Endothelial cell of umbilical vein (primary cell): ENCODE results near the gene LMBR1L. TPM values are rescaled to one million over a fixed set of nuclear protein-coding genes. Genes with fewer than 3 reads are reported as not detected.

ENCODE experiments used
- BruUV-seq: library from RNA; stranded (reverse); fragments of 400-500 nt; replicated peaks from 2 replicates; lab custom pipeline; 2021; lab: Mats Ljungman, UMichigan
- CTCF ChIA-PET: fragments of 300-600, 350-600 bp; sonication (Branson Sonifier 250); formaldehyde crosslinking; loops from one replicate; lab custom pipeline; 2021; ENCODE audit warnings: antibody characterized with exemption, inconsistent platforms; lab: Charles Lee
- POLR2A ChIA-PET: fragments of 300-600, 350-600 bp; sonication (Branson Sonifier 250); formaldehyde crosslinking; loops from one replicate; lab custom pipeline; 2021; ENCODE audit warnings: antibody characterized with exemption, inconsistent platforms; lab: Charles Lee
- DNase-seq: peaks from one replicate; pipeline ENCODE4 v3.0.0-alpha.2; 2011; ENCODE audit warnings: low read depth, low spot score
- FAIRE-seq: peaks from 2 replicates; lab custom pipeline; 2011; peaks lifted over from hg19 to GRCh38; lab: Jason Lieb, UNC
- H2AFZ ChIP-seq: 2 replicates; pipeline ENCODE4 v1.6.0; 2012; ENCODE audit warnings: low read depth, low read length, control low read depth, inconsistent platforms
- H3K27ac ChIP-seq: 2 replicates; pipeline ENCODE4 v1.5.1; 2011; ENCODE audit warnings: low read depth, mild to moderate bottlenecking, control low read depth, low read length, moderate library complexity; ENCODE audit not compliant: insufficient read depth
- H3K27me3 ChIP-seq, 2 experiments: 2 replicates each; pipeline versions ENCODE4 v1.6.0 to v1.6.1; 2011; ENCODE audit warnings: low read length in 2 of 2, mixed read lengths in 1 of 2; ENCODE audit not compliant: control insufficient read depth in 2 of 2, insufficient read depth in 2 of 2
- H3K36me3 ChIP-seq, 2 experiments: 2 replicates in 1 of 2; 3 replicates in 1 of 2; pipeline ENCODE4 v1.5.1; 2011; ENCODE audit warnings: low read length in 2 of 2, mild to moderate bottlenecking in 1 of 2, moderate library complexity in 1 of 2; ENCODE audit not compliant: control insufficient read depth in 2 of 2, insufficient read depth in 2 of 2; ENCODE audit errors: extremely low read depth in 1 of 2
- H3K4me1 ChIP-seq: 3 replicates; pipeline ENCODE4 v1.5.1; 2011; ENCODE audit warnings: mild to moderate bottlenecking, low read length; ENCODE audit not compliant: control insufficient read depth, insufficient read depth; ENCODE audit errors: extremely low read depth
- H3K4me2 ChIP-seq: 2 replicates; pipeline ENCODE4 v1.6.1; 2011; ENCODE audit warnings: low read length, control low read depth, mixed read lengths; ENCODE audit not compliant: insufficient read depth
- H3K4me3 ChIP-seq, 3 experiments: fragments of 200-600 bp in 1 of 3; sonication (generic), shearing (Covaris generic) in 1 of 3; replicated peaks in 1 of 3; 2 replicates each; pipeline ENCODE4 v1.5.1; 2011 to 2016; ENCODE audit warnings: control low read depth in 3 of 3, low read length in 3 of 3, mild to moderate bottlenecking in 2 of 3, inconsistent platforms in 1 of 3, low read depth in 1 of 3, moderate library complexity in 1 of 3; ENCODE audit not compliant: insufficient read depth in 1 of 3
- H3K79me2 ChIP-seq: 2 replicates; pipeline ENCODE4 v1.6.0; 2012; ENCODE audit warnings: low read length, inconsistent platforms; ENCODE audit not compliant: control insufficient read depth, insufficient read depth
- H3K9ac ChIP-seq: replicated peaks from 2 replicates; pipeline ENCODE3; 2011; ENCODE audit warnings: low read length, control low read depth; ENCODE audit not compliant: insufficient read depth; ENCODE audit errors: extremely low read depth
- H3K9me1 ChIP-seq: replicated peaks from 3 replicates; pipeline ENCODE4 v1.6.0; 2011; ENCODE audit warnings: mild to moderate bottlenecking, low read length; ENCODE audit not compliant: control insufficient read depth, insufficient read depth; ENCODE audit errors: extremely low read depth
- H3K9me3 ChIP-seq: replicated peaks from 2 replicates; pipeline ENCODE4 v1.5.1; 2012; ENCODE audit warnings: low read length, inconsistent platforms; ENCODE audit not compliant: control insufficient read depth, insufficient read depth
- H4K20me1 ChIP-seq: replicated peaks from 2 replicates; pipeline ENCODE3; 2011; ENCODE audit warnings: mild to moderate bottlenecking, low read length; ENCODE audit not compliant: control insufficient read depth, insufficient read depth; ENCODE audit errors: extremely low read depth
- CTCF ChIP-seq, 2 donors: IDR thresholded peaks; 1 replicate in 1 of 2; 2 replicates in 1 of 2; pipeline ENCODE4 v1.5.1; 2011; ENCODE audit warnings: low read length in 2 of 2, mild to moderate bottlenecking in 2 of 2, moderate library complexity in 2 of 2, control low read depth in 1 of 2, inconsistent platforms in 1 of 2, low read depth in 1 of 2; ENCODE audit not compliant: insufficient read depth in 1 of 2; ENCODE audit errors: extremely low read depth in 1 of 2
- EZH2 ChIP-seq: IDR thresholded peaks from 2 replicates; pipeline ENCODE4 v1.6.1; 2012; ENCODE audit warnings: borderline replicate concordance, low read depth, mild to moderate bottlenecking, moderate library complexity, low read length, inconsistent platforms; ENCODE audit not compliant: severe bottlenecking
- FOS ChIP-seq: IDR thresholded peaks from 2 replicates; pipeline ENCODE4 v1.6.1; 2011; ENCODE audit warnings: mild to moderate bottlenecking, low read length, moderate library complexity, borderline replicate concordance; ENCODE audit not compliant: insufficient read depth
- GATA2 ChIP-seq: IDR thresholded peaks from 2 replicates; pipeline ENCODE4 v1.7.0; 2011; ENCODE audit warnings: low read depth, mild to moderate bottlenecking, moderate library complexity, mixed read lengths, low read length; ENCODE audit not compliant: insufficient read length, insufficient read depth
- JUN ChIP-seq: IDR thresholded peaks from 2 replicates; pipeline ENCODE4 v1.6.1; 2011; ENCODE audit warnings: borderline replicate concordance, low read depth; ENCODE audit not compliant: insufficient read length, insufficient read depth
- MAX ChIP-seq: IDR thresholded peaks from 2 replicates; pipeline ENCODE4 v1.6.1; 2011; ENCODE audit not compliant: insufficient read depth, insufficient read length
- MYC ChIP-seq: IDR thresholded peaks from one replicate; pipeline ENCODE4 v1.6.1; 2011; ENCODE audit warnings: mild to moderate bottlenecking, low read depth, low read length
- POLR2A ChIP-seq: IDR thresholded peaks from 2 replicates; pipeline ENCODE4 v1.6.1; 2012; ENCODE audit warnings: low read depth, mild to moderate bottlenecking, control low read depth, low read length
- POLR2AphosphoS5 ChIP-seq: IDR thresholded peaks from 2 replicates; pipeline ENCODE4 v1.6.1; 2012; ENCODE audit warnings: low read depth, mild to moderate bottlenecking, control low read depth, low read length, moderate library complexity; ENCODE audit not compliant: insufficient read depth
- dilution Hi-C: fragments of 300-500 bp; cut with MboI; formaldehyde crosslinking; loops from one replicate; pipeline ENCODE4 v1.15.0; 2019; ENCODE audit warnings: low sequenced_read_pairs; ENCODE audit not compliant: extremely low pct_ligation_motif_present
- intact Hi-C: fragments of 100-400 bp; cut with micrococcal nuclease; formaldehyde crosslinking; loops from one replicate; pipeline ENCODE4 v1.10.0; 2022
- polyA plus RNA-seq, 4 experiments: library from polyadenylated mRNA; depleted of rRNA in 3 of 4; stranded (reverse) in 3 of 4; unstranded in 1 of 4; fragments of >200 nt; gene quantifications; 2 replicates each; pipeline versions ENCODE4 v1.2.1 to v1.2.3, GENCODE V29; 2011 to 2012; ENCODE audit warnings: missing spikeins in 1 of 4
- total RNA-seq: library from RNA; stranded (reverse); gene quantifications from 2 replicates; pipeline ENCODE4 v1.2.3, GENCODE V29; 2021

The LMBR1L gene
- total and polyA plus RNA-seq, 2 donors (not counting 3 experiments of a cell fraction or from before 2014, with no cell fraction given), result 78.3 to 106 TPM

- H3K27me3 ChIP-seq, result no peaks in the 10 kb centered on the region
- DNase-seq (no peak), FAIRE-seq (no peak)
- CTCF ChIA-PET, result no interaction called here
- H3K4me1 ChIP-seq, result peaks cover 16% of the 10 kb centered on the region
- no TSS peak for BruUV-seq
- peaks cover 54% of the 10 kb centered on the region for H3K79me2 ChIP-seq
- no peak overlapping the region for H3K4me3 ChIP-seq
- H3K36me3 ChIP-seq, result peaks cover 42 to 80% of the 10 kb centered on the region in 2 experiments
- peaks cover 2% of the 10 kb centered on the region for H4K20me1 ChIP-seq
- TF ChIP-seq FOS, result no peak
- TF ChIP-seq GATA2, result no peak
- no peak for TF ChIP-seq MAX
- H3K9ac ChIP-seq, result no peak overlapping the region
- intact Hi-C loops, result no loop called here
- no peak overlapping the region for H3K4me2 ChIP-seq
- POLR2A ChIA-PET, result no interaction called here
- dilution Hi-C loops, result no loop called here
- no peak overlapping the region for H2AFZ ChIP-seq
- H3K9me3 ChIP-seq, result no peaks in the 10 kb centered on the region
- H3K9me1 ChIP-seq, result no peaks in the 10 kb centered on the region
- no peak overlapping the region for H3K27ac ChIP-seq
Measured at GRCh38 chr12:49051373-49051764, 59.3 kb downstream of the LMBR1L start.

GRCh38 chr12:49050507-49051372 is 59.9 kb downstream of the LMBR1L start:
- CTCF ChIA-PET, result no interaction called here
- peaks cover 10% of the 10 kb centered on the region for H3K4me1 ChIP-seq
- intact Hi-C loops, result no loop called here
- dilution Hi-C loops, result no loop called here
- no peak overlapping the region for H2AFZ ChIP-seq
- H3K4me2 ChIP-seq, result no peak overlapping the region
- H3K79me2 ChIP-seq, result peaks cover 48% of the 10 kb centered on the region
- peaks cover 47 to 87% of the 10 kb centered on the region in 2 experiments for H3K36me3 ChIP-seq
- peaks cover 2% of the 10 kb centered on the region for H4K20me1 ChIP-seq
- no peak overlapping the region for H3K27ac ChIP-seq
- H3K9me1 ChIP-seq, result no peaks in the 10 kb centered on the region
- no peak for FAIRE-seq
- H3K4me3 ChIP-seq, result no peak overlapping the region
- no peak for TF ChIP-seq POLR2AphosphoS5
- no peak for TF ChIP-seq MAX
- TF ChIP-seq GATA2, result no peak
- no peak for TF ChIP-seq JUN
- no peak for TF ChIP-seq POLR2A
- no peak for TF ChIP-seq FOS
- TF ChIP-seq CTCF (IDR thresholded peaks at IDR 0.05; ENCODE audit: extremely low read depth in 1 of 2, insufficient read depth in 1 of 2, low read depth in 1 of 2, low read length in 2 of 2), result no peak
- no peak for TF ChIP-seq EZH2
- no peak for TF ChIP-seq MYC
- no peaks in the 10 kb centered on the region for H3K9me3 ChIP-seq
- POLR2A ChIA-PET, result interaction anchor here (0.6 kb wide), 1 partner anchor 84 kb away, joined by 5 read pairs; no protein-coding TSS in a partner anchor
- H3K27me3 ChIP-seq, result no peaks in the 10 kb centered on the region
- DNase-seq, result no peak
- no peak overlapping the region for H3K9ac ChIP-seq
- no TSS peak for BruUV-seq
